ENCODE data around the gene LRFN2. TPM values are rescaled to one million over a fixed set of nuclear protein-coding genes. Genes with fewer than 3 reads are reported as not detected.
A peak's percentile ranks its signal among the peaks of the same experiment; 100 is the strongest.

Gene LRFN2
- total RNA-seq, 1 experiment from 2014 or later = 26.6 TPM

DNA sequence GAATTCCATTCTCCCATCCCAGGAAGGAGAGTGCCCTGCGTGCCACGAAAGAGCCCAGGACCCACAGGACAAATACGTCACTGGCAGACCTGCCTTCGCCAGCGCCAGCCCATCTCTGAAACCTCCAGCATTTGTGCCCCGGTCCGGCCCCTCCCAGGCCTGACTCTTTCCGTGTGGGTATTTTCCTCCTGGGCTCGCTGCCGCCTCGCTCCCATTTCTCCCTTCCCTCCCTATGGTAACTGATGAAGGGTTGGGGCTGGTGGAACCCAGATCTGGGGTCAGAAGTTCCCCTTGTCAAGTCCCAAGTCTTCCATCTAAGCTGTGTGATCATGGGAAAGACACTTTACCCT is 208.5 kb downstream of the LRFN2 start:
- H3K9me3 ChIP-seq (ENCODE audit: low read depth, low read length, poor library complexity, severe bottlenecking) = no peaks in the 10 kb centered on the region
- POLR2A ChIA-PET (ENCODE audit: low non-redundant PET) = no interaction called here
- H3K4me1 ChIP-seq (ENCODE audit: insufficient read depth, low read length, poor library complexity, severe bottlenecking) = peaks cover 16% of the 10 kb centered on the region
- CTCF ChIA-PET = no interaction called here
- TF ChIP-seq EZH2 (IDR thresholded peaks at IDR 0.05; ENCODE audit: borderline replicate concordance, low read depth, low read length, poor library complexity, severe bottlenecking) = no peak
- TF ChIP-seq, protein P1, sequence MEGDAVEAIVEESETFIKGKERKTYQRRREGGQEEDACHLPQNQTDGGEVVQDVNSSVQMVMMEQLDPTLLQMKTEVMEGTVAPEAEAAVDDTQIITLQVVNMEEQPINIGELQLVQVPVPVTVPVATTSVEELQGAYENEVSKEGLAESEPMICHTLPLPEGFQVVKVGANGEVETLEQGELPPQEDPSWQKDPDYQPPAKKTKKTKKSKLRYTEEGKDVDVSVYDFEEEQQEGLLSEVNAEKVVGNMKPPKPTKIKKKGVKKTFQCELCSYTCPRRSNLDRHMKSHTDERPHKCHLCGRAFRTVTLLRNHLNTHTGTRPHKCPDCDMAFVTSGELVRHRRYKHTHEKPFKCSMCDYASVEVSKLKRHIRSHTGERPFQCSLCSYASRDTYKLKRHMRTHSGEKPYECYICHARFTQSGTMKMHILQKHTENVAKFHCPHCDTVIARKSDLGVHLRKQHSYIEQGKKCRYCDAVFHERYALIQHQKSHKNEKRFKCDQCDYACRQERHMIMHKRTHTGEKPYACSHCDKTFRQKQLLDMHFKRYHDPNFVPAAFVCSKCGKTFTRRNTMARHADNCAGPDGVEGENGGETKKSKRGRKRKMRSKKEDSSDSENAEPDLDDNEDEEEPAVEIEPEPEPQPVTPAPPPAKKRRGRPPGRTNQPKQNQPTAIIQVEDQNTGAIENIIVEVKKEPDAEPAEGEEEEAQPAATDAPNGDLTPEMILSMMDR (conservative IDR thresholded peaks at IDR 0.05; ENCODE audit: low read depth, low read length) = no peak
- no TSS peak for BruUV-seq (replicated peaks)
- no peak overlapping the region for H3K4me3 ChIP-seq (ENCODE audit: low read depth, low read length, poor library complexity, severe bottlenecking)
- peak overlapping the region; percentile 9 for H3K27ac ChIP-seq (ENCODE audit: low read depth, low read length, poor library complexity, severe bottlenecking)
- no peak for DNase-seq (ENCODE audit: low spot score)
- intact Hi-C loops (cut with micrococcal nuclease; ENCODE audit: unreplicated experiment) = no loop called here
- no peaks in the 10 kb centered on the region for H3K36me3 ChIP-seq (ENCODE audit: insufficient read depth, low read length, poor library complexity, severe bottlenecking)
- no peaks in the 10 kb centered on the region for H3K27me3 ChIP-seq (replicated peaks; ENCODE audit: insufficient read depth, low read depth, low read length, poor library complexity)

- Histone ChIP-seq H3K4me3 (ENCODE audit: low read depth, low read length, poor library complexity, severe bottlenecking) (no peak overlapping the region), H3K36me3 (ENCODE audit: insufficient read depth, low read length, poor library complexity, severe bottlenecking) (no peaks in the 10 kb centered on the region), H3K9me3 (ENCODE audit: low read depth, low read length, poor library complexity, severe bottlenecking) (no peaks in the 10 kb centered on the region), H3K27me3 (replicated peaks; ENCODE audit: insufficient read depth, low read depth, low read length, poor library complexity) (no peaks in the 10 kb centered on the region), H3K27ac (ENCODE audit: low read depth, low read length, poor library complexity, severe bottlenecking) (peak overlapping the region; percentile 9), H3K4me1 (ENCODE audit: insufficient read depth, low read length, poor library complexity, severe bottlenecking) (peaks cover 16% of the 10 kb centered on the region)
- DNase-seq (ENCODE audit: low spot score) = no peak
- POLR2A ChIA-PET (ENCODE audit: low non-redundant PET) = no interaction called here
- intact Hi-C loops (cut with micrococcal nuclease; ENCODE audit: unreplicated experiment) = no loop called here
- no TSS peak for BruUV-seq (replicated peaks)
- CTCF ChIA-PET = no interaction called here
- TF ChIP-seq, protein P1 (conservative IDR thresholded peaks at IDR 0.05; ENCODE audit: low read depth, low read length) = no peak
- TF ChIP-seq EZH2 (IDR thresholded peaks at IDR 0.05; ENCODE audit: borderline replicate concordance, low read depth, low read length, poor library complexity, severe bottlenecking) = no peak
Measured at GRCh38 chr6:40378071-40378724, 209.0 kb downstream of the LRFN2 start.

GRCh38 chr6:40377173-40377806 is 209.9 kb downstream of the LRFN2 start:
- CTCF ChIA-PET = no interaction called here
- H3K4me3 ChIP-seq (ENCODE audit: low read depth, low read length, poor library complexity, severe bottlenecking) = no peak overlapping the region
- H3K4me1 ChIP-seq (ENCODE audit: insufficient read depth, low read length, poor library complexity, severe bottlenecking) = peaks cover 16% of the 10 kb centered on the region
- DNase-seq (ENCODE audit: low spot score) = no peak
- no peaks in the 10 kb centered on the region for H3K36me3 ChIP-seq (ENCODE audit: insufficient read depth, low read length, poor library complexity, severe bottlenecking)
- POLR2A ChIA-PET (ENCODE audit: low non-redundant PET) = no interaction called here
- BruUV-seq (replicated peaks) = no TSS peak
- TF ChIP-seq, protein P1 (conservative IDR thresholded peaks at IDR 0.05; ENCODE audit: low read depth, low read length) = no peak
- no peak for TF ChIP-seq EZH2 (IDR thresholded peaks at IDR 0.05; ENCODE audit: borderline replicate concordance, low read depth, low read length, poor library complexity, severe bottlenecking)
- H3K9me3 ChIP-seq (ENCODE audit: low read depth, low read length, poor library complexity, severe bottlenecking) = no peaks in the 10 kb centered on the region
- H3K27me3 ChIP-seq (replicated peaks; ENCODE audit: insufficient read depth, low read depth, low read length, poor library complexity) = no peaks in the 10 kb centered on the region
- intact Hi-C loops (cut with micrococcal nuclease; ENCODE audit: unreplicated experiment) = no loop called here
- H3K27ac ChIP-seq (ENCODE audit: low read depth, low read length, poor library complexity, severe bottlenecking) = no peak overlapping the region
